ENCODE data around the gene PDZK1IP1.

PDZK1IP1 gene

DNA sequence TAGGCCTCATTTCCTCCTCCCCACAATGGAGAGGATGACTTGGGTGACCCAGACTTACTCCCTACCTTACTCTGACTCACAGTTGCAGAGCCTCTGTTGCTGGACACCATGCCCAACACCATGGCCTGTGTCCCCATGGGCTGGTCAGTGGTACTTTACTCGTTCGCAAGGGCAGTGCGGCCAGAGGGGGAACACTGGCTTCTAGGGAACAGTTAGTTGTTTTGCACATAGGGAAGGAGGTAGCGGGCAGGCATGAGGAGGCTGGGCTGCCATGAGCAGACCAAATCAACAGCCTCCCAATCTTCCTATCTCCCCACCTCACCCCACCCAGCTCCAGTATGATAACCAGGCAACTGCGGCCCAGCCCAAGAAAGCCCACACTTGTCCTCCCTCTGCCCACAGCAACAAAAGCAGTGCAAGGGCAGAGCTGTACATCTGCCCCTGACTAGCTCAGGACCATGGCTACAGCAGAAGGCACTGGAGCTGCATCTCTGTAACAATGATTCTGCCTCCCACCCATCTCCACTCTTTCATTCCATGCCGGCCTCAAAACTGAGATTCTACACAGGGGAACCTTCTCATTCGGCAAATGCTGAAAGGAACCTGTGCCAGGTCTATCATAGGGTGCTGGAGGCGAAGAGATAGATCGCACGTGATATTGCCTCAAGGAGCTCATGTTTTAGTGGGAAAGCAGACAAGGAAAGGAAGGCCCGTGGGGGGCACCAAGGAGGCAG, 23.6 kb upstream of the PDZK1IP1 start:
- no peak overlapping the region for H3K4me3 ChIP-seq (ENCODE audit: low read length)
- TF ChIP-seq, protein P1, sequence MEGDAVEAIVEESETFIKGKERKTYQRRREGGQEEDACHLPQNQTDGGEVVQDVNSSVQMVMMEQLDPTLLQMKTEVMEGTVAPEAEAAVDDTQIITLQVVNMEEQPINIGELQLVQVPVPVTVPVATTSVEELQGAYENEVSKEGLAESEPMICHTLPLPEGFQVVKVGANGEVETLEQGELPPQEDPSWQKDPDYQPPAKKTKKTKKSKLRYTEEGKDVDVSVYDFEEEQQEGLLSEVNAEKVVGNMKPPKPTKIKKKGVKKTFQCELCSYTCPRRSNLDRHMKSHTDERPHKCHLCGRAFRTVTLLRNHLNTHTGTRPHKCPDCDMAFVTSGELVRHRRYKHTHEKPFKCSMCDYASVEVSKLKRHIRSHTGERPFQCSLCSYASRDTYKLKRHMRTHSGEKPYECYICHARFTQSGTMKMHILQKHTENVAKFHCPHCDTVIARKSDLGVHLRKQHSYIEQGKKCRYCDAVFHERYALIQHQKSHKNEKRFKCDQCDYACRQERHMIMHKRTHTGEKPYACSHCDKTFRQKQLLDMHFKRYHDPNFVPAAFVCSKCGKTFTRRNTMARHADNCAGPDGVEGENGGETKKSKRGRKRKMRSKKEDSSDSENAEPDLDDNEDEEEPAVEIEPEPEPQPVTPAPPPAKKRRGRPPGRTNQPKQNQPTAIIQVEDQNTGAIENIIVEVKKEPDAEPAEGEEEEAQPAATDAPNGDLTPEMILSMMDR (conservative IDR thresholded peaks at IDR 0.05; ENCODE audit: low read length) = no peak
- DNase-seq (ENCODE audit: low read depth) = no peak

DNA sequence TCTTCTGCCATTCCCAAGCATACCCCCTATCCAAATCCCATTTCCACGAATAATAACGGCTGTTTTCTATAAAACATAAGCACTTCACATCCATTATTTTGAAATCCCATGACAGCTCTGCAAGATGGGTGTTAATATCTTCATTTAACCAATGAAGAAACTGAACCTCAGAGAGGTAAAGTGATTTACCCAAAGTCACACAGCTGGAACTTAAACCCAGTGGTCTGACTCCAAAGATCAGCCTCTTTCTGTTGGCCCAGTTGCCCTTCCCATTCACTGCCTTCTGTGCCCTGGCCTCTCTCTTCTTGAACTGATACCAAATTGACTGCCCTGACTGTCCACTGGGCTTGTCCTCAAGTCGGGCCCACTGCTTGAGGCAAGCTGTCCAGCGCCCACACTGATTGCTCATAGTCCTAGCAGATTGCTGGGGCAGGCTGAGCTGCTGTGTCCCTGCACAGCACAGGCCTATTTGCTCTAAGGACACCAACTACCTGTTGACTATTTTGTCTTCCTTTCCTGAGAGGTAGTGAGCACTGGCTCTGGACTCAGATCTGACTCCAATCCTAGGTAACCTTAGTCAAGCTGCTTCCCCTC, 22.9 kb upstream of the PDZK1IP1 start:
- TF ChIP-seq, protein P1 (conservative IDR thresholded peaks at IDR 0.05; ENCODE audit: low read length) = no peak
- no peak for DNase-seq (ENCODE audit: low read depth)

DNA sequence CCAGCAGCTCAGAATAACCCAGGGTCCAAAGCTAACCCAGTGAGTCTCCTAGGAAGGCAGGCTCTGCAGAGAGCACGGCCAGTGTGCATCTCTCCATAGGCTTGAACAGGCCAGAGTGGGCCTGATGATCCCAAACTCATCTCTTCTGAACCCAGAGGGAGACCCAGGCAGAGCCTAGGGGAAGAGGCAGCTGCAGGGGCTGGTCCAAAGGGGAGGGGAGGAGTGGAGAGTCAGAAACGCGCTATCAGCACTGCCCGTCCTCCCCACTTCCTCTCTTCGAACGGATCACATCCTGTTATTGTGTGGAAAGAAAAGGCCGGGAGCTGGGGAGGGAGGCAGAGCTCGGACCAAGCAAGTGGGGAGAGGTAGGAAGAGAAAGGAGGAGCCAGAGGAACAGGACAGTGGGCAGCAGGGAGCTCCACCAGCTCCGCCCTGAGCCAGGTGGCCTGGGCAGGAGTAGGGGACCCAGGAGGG, 22.0 kb upstream of the PDZK1IP1 start:
- DNase-seq (ENCODE audit: low read depth) = no peak
- TF ChIP-seq, protein P1 (conservative IDR thresholded peaks at IDR 0.05; ENCODE audit: low read length) = no peak

More for the DNA sequence above, 22.9 kb upstream of the PDZK1IP1 start:
- H3K4me3 ChIP-seq (ENCODE audit: low read length) = no peak overlapping the region

DNA sequence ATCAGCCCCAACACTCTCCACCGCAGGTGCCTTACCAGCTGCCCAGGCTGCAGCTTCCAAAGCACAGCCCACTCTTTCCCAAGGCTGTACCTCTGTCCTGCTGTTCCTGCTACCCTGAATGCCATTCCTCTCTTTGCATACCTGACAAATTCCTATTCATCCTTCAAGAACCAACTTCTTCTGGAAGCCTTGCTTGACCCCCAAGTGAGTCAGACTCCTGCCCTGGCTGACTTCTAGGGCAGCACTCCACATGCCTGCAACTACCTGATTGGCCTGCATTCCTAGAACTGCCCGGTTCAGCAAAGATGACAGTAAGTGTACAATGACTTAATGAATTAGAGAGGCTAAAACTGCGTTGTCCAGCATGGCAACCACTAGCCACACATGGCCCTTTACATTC, 20.8 kb upstream of the PDZK1IP1 start:
- DNase-seq (ENCODE audit: low read depth) = no peak
- TF ChIP-seq, protein P1 (conservative IDR thresholded peaks at IDR 0.05; ENCODE audit: low read length) = no peak
- H3K4me3 ChIP-seq (ENCODE audit: low read length) = no peak overlapping the region

More for the DNA sequence above, 22.0 kb upstream of the PDZK1IP1 start:
- no peak overlapping the region for H3K4me3 ChIP-seq (ENCODE audit: low read length)

DNA sequence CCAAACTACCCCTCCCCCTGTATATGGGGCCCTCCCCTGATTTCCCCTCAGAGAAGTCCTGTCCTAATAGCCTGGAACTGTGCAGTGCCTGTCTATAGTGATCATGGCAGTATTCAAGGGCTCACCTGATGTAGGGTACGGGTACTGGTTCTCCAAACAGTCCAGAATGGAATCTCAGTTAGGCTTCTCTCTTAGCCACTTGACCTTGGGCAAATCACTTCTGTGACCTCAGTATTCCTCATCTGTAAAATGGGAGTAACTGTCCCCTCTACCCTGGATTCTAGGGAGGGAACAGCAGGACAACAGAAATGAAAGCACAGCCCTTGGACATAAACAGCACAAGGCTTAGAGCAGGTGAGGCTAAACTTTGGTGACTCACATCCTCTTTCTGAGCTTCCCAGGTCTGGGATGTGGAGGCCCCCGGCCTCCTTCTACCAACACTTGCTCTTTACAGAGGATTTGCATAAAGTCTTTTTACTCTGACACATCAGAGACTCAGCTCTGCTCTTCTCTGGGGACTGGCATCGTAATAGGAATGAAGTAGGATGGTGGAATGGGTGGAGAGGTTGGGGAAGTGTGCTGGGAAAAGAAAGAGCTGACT, 20.0 kb upstream of the PDZK1IP1 start:
- DNase-seq (ENCODE audit: low read depth) = no peak
- TF ChIP-seq, protein P1 (conservative IDR thresholded peaks at IDR 0.05; ENCODE audit: low read length) = no peak
- H3K4me3 ChIP-seq (ENCODE audit: low read length) = no peak overlapping the region

DNA sequence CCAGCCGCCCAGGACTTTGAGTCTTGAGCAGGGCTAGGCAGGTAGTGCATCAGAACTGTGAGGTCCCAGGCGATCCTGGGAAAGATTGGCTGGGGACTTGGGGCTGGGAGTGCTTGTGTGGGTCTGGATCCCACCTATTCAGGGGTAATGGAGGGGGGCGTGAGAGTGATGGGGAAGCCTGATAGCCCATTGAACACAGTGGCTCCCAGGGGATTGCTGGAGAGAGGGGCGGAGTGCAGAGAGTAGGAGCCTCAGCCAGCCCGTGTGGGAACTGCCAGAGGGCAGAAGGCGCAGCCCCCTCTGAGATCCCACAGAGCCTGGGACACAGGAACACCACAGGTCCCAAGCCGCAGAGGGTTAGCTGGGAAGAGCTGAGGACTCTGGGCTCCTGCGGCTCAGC, 19.3 kb upstream of the PDZK1IP1 start:
- TF ChIP-seq, protein P1 (conservative IDR thresholded peaks at IDR 0.05; ENCODE audit: low read length) = no peak
- no peak for DNase-seq (ENCODE audit: low read depth)
- H3K4me3 ChIP-seq (ENCODE audit: low read length) = no peak overlapping the region

All from AG10803 (cell line).